Neural cell (in vitro differentiated cells): ENCODE measurements around the gene PDCD1.

Experiments
- EZH2 ChIP-seq: fragments of 200-600, 300-800 bp; shearing (Covaris generic), sonication (generic); IDR thresholded peaks from 2 replicates; pipeline ENCODE4 v1.6.1; 2014; ENCODE audit warnings: antibody characterized with exemption, low read length, borderline replicate concordance, mild to moderate bottlenecking; ENCODE audit not compliant: insufficient read depth, poor library complexity, severe bottlenecking
- POLR2AphosphoS5 ChIP-seq: IDR thresholded peaks from 2 replicates; pipeline ENCODE4 v1.6.1; 2012
- TAF1 ChIP-seq: IDR thresholded peaks from 2 replicates; pipeline ENCODE4 v1.6.1; 2012; ENCODE audit warnings: low read depth
- TF ChIP-seq, protein P1 (sequence below): fragments of 450-650 bp; IDR thresholded peaks from 2 replicates; pipeline ENCODE4 v1.5.1; 2014; ENCODE audit warnings: antibody characterized with exemption, mild to moderate bottlenecking, moderate library complexity; ENCODE audit not compliant: poor library complexity, severe bottlenecking

DNA sequence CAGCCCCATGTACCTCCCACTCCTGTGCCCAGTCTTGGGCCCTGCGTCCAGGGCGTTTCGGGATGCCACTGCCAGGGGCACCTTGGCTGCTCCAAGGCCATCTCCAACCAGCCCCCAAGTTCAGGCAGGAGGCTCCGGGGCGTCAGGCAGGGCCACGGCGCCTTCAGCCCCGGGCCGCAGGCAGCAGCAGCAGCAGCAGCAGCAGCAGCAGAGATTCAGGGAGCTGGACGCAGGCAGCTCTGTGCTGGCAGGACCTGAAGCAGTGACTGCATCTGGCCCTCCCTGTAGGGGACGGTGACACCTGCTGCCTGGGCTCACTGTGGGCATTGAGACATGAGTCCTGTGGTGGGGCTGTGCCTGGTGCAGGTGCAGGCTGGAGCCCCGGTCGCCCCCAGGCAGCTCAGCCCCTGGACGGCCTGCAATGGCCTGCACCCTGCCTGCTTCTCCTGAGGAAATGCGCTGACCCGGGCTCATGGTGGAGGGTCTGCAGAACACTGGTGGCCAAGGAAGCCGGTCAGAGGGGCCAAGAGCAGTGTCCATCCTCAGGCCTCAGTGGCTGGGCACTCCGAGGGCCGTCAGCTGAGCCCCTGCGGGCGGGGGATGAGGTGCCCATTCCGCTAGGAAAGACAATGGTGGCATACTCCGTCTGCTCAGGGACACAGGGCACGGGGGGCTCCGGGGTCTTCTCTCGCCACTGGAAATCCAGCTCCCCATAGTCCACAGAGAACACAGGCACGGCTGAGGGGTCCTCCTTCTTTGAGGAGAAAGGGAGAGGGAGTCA is 8.0 kb downstream of the PDCD1 start:
- TF ChIP-seq POLR2AphosphoS5 = no peak
- TF ChIP-seq TAF1 = no peak
- TF ChIP-seq, protein P1, sequence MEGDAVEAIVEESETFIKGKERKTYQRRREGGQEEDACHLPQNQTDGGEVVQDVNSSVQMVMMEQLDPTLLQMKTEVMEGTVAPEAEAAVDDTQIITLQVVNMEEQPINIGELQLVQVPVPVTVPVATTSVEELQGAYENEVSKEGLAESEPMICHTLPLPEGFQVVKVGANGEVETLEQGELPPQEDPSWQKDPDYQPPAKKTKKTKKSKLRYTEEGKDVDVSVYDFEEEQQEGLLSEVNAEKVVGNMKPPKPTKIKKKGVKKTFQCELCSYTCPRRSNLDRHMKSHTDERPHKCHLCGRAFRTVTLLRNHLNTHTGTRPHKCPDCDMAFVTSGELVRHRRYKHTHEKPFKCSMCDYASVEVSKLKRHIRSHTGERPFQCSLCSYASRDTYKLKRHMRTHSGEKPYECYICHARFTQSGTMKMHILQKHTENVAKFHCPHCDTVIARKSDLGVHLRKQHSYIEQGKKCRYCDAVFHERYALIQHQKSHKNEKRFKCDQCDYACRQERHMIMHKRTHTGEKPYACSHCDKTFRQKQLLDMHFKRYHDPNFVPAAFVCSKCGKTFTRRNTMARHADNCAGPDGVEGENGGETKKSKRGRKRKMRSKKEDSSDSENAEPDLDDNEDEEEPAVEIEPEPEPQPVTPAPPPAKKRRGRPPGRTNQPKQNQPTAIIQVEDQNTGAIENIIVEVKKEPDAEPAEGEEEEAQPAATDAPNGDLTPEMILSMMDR = no peak
- no peak for TF ChIP-seq EZH2
